Measurements from ENCODE around the gene PGBD1.

- TF ChIP-seq CTCF (IDR thresholded peaks at IDR 0.05) (no peak), POLR2A (IDR thresholded peaks at IDR 0.05) (no peak)
Measured at GRCh38 chr6:28323813-28324424, 42.5 kb downstream of the PGBD1 start.
